K562 (cell line): ENCODE data around the gene ARMH3. TPM values are rescaled to one million over a fixed set of nuclear protein-coding genes. Genes with fewer than 3 reads are reported as not detected.

Source experiments
- ADNP ChIP-seq: fragments of 200-800 bp; sonication (Bioruptor generic); IDR thresholded peaks from 2 replicates; pipeline ENCODE4 v1.6.1; 2016; ENCODE audit warnings: missing genetic modification characterization, missing compliant biosample characterization
- ATF7 ChIP-seq: fragments of 450-650 bp; IDR thresholded peaks from 2 replicates; pipeline ENCODE4 v1.7.1; 2014; ENCODE audit warnings: mild to moderate bottlenecking, moderate library complexity
- CEBPG ChIP-seq, 3 experiments: fragments of 200-800 bp in 1 of 3; sonication (Bioruptor generic) in 1 of 3; sonication (generic) in 1 of 3; formaldehyde crosslinking in 1 of 3; IDR thresholded peaks in 2 of 3; conservative IDR thresholded peaks in 1 of 3; 2 replicates each; pipeline versions ENCODE4 v1.6.1 to v1.8.0; 2016 to 2022; ENCODE audit warnings: missing compliant biosample characterization in 2 of 3, missing genetic modification characterization in 2 of 3, mild to moderate bottlenecking in 1 of 3, missing genetic modification reagents in 1 of 3
- CREM ChIP-seq: IDR thresholded peaks from 2 replicates; pipeline ENCODE4 v1.6.1; 2014; ENCODE audit warnings: antibody characterized with exemption, low read depth
- HLTF ChIP-seq: fragments of 450-650 bp; IDR thresholded peaks from 2 replicates; pipeline ENCODE4 v1.6.1; 2016
- KDM5B ChIP-seq: fragments of 200-600 bp; sonication (generic); IDR thresholded peaks from 2 replicates; pipeline ENCODE4 v1.6.1; 2012; ENCODE audit warnings: low read depth, mild to moderate bottlenecking, moderate library complexity, low read length, control low read depth, inconsistent platforms; ENCODE audit not compliant: insufficient replicate concordance
- NBN ChIP-seq: fragments of 450-650 bp; IDR thresholded peaks from 2 replicates; pipeline ENCODE4 v1.6.1; 2016; ENCODE audit warnings: low read depth, mild to moderate bottlenecking
- PCBP1 ChIP-seq: fragments of 200-400 bp; formaldehyde crosslinking; IDR thresholded peaks from 2 replicates; pipeline ENCODE4 v1.6.1; 2018; ENCODE audit warnings: mild to moderate bottlenecking, low read depth, low read length; ENCODE audit not compliant: poor library complexity, severe bottlenecking
- PHF20 ChIP-seq: fragments of 450-650 bp; IDR thresholded peaks from 2 replicates; pipeline ENCODE4 v1.6.1; 2018; ENCODE audit not compliant: partially characterized antibody
- PHF21A ChIP-seq: fragments of 450-650 bp; IDR thresholded peaks from 2 replicates; pipeline ENCODE4 v1.6.1; 2017; ENCODE audit warnings: low read depth, borderline replicate concordance
- POLR2A ChIP-seq: fragments of 450-650 bp; conservative IDR thresholded peaks from 2 replicates; pipeline ENCODE4 v1.6.1; 2016
- SAFB ChIP-seq: fragments of 200-400 bp; formaldehyde crosslinking; IDR thresholded peaks from 2 replicates; pipeline ENCODE4 v1.6.1; 2017; ENCODE audit warnings: low read depth, low read length, borderline replicate concordance
- SREBF1 ChIP-seq: fragments of 150-350 bp; IDR thresholded peaks from 2 replicates; pipeline ENCODE4 v1.6.1; 2014; ENCODE audit warnings: antibody characterized with exemption, low read depth, low read length, borderline replicate concordance
- TAF7 ChIP-seq: fragments of 450-650 bp; IDR thresholded peaks from 2 replicates; pipeline ENCODE4 v1.6.1; 2016; ENCODE audit warnings: missing genetic modification characterization, missing compliant biosample characterization
- TAL1 ChIP-seq: fragments of 450-650 bp; IDR thresholded peaks from 2 replicates; pipeline ENCODE4 v1.6.1; 2016; ENCODE audit warnings: mild to moderate bottlenecking
- TCF7 ChIP-seq: sonication (generic); IDR thresholded peaks from 2 replicates; pipeline ENCODE4 v1.6.1; 2016; ENCODE audit warnings: antibody characterized with exemption, borderline replicate concordance
- XRCC4 ChIP-seq: IDR thresholded peaks from one replicate; pipeline ENCODE4 v1.6.1; 2011; ENCODE audit not compliant: insufficient read depth, insufficient read length; ENCODE audit errors: extremely low read depth
- ZC3H11A ChIP-seq: IDR thresholded peaks from 2 replicates; pipeline ENCODE4 v1.6.1; 2012; ENCODE audit warnings: low read depth, low read length, improper control_type of control experiment
- ZNF224 ChIP-seq: sonication (generic); formaldehyde crosslinking; IDR thresholded peaks from 2 replicates; pipeline ENCODE4 v1.8.0; 2022; ENCODE audit warnings: mild to moderate bottlenecking, missing genetic modification reagents
- ZNF316 ChIP-seq: fragments of 450-650 bp; IDR thresholded peaks from 2 replicates; pipeline ENCODE4 v1.6.1; 2016
- ZNF76 ChIP-seq: fragments of 250-450 bp; sonication (Bioruptor Pico); IDR thresholded peaks from 2 replicates; pipeline ENCODE4 v1.4.0; 2020; ENCODE audit warnings: mild to moderate bottlenecking, moderate library complexity, borderline replicate concordance
- ZSCAN29 ChIP-seq: fragments of 450-650 bp; IDR thresholded peaks from 2 replicates; pipeline ENCODE4 v1.6.1; 2017
- polyA plus RNA-seq, 8 experiments: library from polyadenylated mRNA; depleted of rRNA in 4 of 8; stranded (reverse) in 5 of 8; unstranded in 3 of 8; fragments of >200 nt; fragmentation: Nextera tagmentation in 2 of 8; fragmentation: Illumina TruSeq in 1 of 8; extraction: Ambion mirVana in 2 of 8; extraction: Trizol in 1 of 8; gene quantifications; 2 replicates each; pipeline versions ENCODE4 v1.2.1 to v1.2.3, GENCODE V29; 2011 to 2014; ENCODE audit warnings: inconsistent platforms in 1 of 8, missing spikeins in 1 of 8
- total RNA-seq, 7 experiments: library from RNA; depleted of rRNA in 6 of 7; stranded (reverse); fragments of >200 nt in 6 of 7; fragmentation: Illumina TruSeq in 2 of 7; extraction: Trizol in 2 of 7; gene quantifications; 2 replicates each; pipeline versions ENCODE4 v1.2.1 to v1.2.3, GENCODE V29; 2011 to 2021; ENCODE audit warnings: low replicate concordance in 1 of 7
- TF ChIP-seq, protein P1 (sequence below): sonication (generic); formaldehyde crosslinking; IDR thresholded peaks from 2 replicates; pipeline ENCODE4 v1.8.0; 2022; ENCODE audit warnings: missing genetic modification reagents, mild to moderate bottlenecking, borderline replicate concordance
- TF ChIP-seq, protein P2 (sequence below): fragments of 250-450 bp; sonication (Bioruptor Pico); IDR thresholded peaks from 2 replicates; pipeline ENCODE4 v1.4.0; 2020; ENCODE audit warnings: mild to moderate bottlenecking, moderate library complexity
- TF ChIP-seq, protein P3 (sequence below): sonication (generic); formaldehyde crosslinking; IDR thresholded peaks from 2 replicates; pipeline ENCODE4 v1.4.0; 2020; ENCODE audit warnings: mild to moderate bottlenecking, missing genetic modification reagents

Gene ARMH3
- total and polyA plus RNA-seq, 9 of the 15 experiments (the other 6 are each of a cell fraction or from before 2014, with no cell fraction given), result 0.29 to 0.73 TPM; not detected in 7

DNA sequence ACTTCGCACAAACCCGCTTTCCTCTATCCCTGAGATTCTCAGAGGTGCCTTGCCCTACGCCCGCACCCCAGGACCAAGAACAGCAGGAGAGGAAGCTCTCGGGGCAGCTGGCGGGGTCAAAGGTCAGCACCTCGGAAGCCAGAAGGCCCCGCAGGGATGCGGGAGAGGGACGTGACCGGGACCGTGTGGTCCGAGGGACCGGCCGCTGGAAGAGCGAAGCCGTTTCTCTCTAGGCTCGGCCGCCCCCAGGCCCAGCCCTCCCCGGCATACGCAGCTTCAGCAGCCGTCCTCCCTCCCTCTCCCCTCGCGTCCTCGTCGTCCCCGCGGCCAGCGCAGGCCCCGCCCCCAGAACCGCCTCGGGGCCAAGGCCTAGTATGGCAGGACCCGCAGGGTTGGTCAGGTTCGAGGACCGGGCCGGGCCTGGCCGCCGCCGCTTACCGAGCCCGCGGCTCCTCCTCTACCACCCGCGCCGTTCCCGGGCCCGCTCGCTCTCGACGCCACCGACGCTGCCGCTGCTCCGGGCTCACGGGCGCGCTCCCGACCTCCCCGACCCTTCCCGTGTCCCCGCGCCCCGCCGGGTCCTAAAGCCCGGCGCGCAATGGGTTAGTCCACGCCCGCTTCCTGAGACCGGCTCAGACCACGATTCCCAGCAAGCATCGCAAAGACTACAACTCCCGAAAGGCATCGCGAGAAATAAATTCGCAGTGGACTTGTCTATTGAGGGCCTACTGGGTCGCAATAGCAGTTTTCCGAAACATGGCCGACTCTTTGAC lies at the start of gene ARMH3 (continued):
- TF ChIP-seq ADNP (tag), result no peak
- TF ChIP-seq, protein P1, sequence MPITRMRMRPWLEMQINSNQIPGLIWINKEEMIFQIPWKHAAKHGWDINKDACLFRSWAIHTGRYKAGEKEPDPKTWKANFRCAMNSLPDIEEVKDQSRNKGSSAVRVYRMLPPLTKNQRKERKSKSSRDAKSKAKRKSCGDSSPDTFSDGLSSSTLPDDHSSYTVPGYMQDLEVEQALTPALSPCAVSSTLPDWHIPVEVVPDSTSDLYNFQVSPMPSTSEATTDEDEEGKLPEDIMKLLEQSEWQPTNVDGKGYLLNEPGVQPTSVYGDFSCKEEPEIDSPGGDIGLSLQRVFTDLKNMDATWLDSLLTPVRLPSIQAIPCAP (CRISPR knock-in tag), result no peak
- TF ChIP-seq ZNF316, result no peak
- no peak for TF ChIP-seq ZC3H11A
- no peak for TF ChIP-seq ZNF76
- TF ChIP-seq HLTF, result no peak
- TF ChIP-seq ZSCAN29, result no peak
- TF ChIP-seq XRCC4, result no peak
- TF ChIP-seq, protein P2, sequence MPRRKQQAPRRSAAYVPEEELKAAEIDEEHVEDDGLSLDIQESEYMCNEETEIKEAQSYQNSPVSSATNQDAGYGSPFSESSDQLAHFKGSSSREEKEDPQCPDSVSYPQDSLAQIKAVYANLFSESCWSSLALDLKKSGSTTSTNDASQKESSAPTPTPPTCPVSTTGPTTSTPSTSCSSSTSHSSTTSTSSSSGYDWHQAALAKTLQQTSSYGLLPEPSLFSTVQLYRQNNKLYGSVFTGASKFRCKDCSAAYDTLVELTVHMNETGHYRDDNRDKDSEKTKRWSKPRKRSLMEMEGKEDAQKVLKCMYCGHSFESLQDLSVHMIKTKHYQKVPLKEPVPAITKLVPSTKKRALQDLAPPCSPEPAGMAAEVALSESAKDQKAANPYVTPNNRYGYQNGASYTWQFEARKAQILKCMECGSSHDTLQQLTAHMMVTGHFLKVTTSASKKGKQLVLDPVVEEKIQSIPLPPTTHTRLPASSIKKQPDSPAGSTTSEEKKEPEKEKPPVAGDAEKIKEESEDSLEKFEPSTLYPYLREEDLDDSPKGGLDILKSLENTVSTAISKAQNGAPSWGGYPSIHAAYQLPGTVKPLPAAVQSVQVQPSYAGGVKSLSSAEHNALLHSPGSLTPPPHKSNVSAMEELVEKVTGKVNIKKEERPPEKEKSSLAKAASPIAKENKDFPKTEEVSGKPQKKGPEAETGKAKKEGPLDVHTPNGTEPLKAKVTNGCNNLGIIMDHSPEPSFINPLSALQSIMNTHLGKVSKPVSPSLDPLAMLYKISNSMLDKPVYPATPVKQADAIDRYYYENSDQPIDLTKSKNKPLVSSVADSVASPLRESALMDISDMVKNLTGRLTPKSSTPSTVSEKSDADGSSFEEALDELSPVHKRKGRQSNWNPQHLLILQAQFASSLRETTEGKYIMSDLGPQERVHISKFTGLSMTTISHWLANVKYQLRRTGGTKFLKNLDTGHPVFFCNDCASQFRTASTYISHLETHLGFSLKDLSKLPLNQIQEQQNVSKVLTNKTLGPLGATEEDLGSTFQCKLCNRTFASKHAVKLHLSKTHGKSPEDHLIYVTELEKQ (CRISPR knock-in tag), result no peak
- TF ChIP-seq PHF20, result peak; percentile 65
- TF ChIP-seq, protein P3, sequence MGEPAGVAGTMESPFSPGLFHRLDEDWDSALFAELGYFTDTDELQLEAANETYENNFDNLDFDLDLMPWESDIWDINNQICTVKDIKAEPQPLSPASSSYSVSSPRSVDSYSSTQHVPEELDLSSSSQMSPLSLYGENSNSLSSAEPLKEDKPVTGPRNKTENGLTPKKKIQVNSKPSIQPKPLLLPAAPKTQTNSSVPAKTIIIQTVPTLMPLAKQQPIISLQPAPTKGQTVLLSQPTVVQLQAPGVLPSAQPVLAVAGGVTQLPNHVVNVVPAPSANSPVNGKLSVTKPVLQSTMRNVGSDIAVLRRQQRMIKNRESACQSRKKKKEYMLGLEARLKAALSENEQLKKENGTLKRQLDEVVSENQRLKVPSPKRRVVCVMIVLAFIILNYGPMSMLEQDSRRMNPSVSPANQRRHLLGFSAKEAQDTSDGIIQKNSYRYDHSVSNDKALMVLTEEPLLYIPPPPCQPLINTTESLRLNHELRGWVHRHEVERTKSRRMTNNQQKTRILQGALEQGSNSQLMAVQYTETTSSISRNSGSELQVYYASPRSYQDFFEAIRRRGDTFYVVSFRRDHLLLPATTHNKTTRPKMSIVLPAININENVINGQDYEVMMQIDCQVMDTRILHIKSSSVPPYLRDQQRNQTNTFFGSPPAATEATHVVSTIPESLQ (CRISPR knock-in tag), result no peak
- TF ChIP-seq TAL1, result no peak; the same call in 1 of the 2 replicates
- no peak for TF ChIP-seq TAF7 (tag)
- peak; percentile 93 for TF ChIP-seq PCBP1
- no peak for TF ChIP-seq PHF21A
- peak; percentile 75 for TF ChIP-seq POLR2A
- peak; percentile 35 for TF ChIP-seq KDM5B
- TF ChIP-seq CEBPG (CRISPR knock-in tag; IDR thresholded peaks at IDR 0.05), result no peak
- no peak for TF ChIP-seq CEBPG (tag; conservative IDR thresholded peaks at IDR 0.05 in 1 of 2, IDR thresholded peaks at IDR 0.05 in 1 of 2)
- peak; percentile 82 for TF ChIP-seq ATF7
- no peak for TF ChIP-seq NBN
- TF ChIP-seq TCF7, result no peak
- TF ChIP-seq ZNF224, result no peak
- peak; percentile 84 for TF ChIP-seq CREM
- TF ChIP-seq SAFB, result peak; percentile 80
- no peak for TF ChIP-seq SREBF1
